Spinal cord (tissue), 10 donors: Measurements from ENCODE around the gene RB1. TPM values are rescaled to one million over a fixed set of nuclear protein-coding genes. Genes with fewer than 3 reads are reported as not detected.
A peak's percentile ranks its signal among the peaks of the same experiment; 100 is the strongest.
"Not testable (repeated sequence)": the region's sequence is repeated elsewhere in the genome, so short reads cannot be mapped to it uniquely, and the experiment has no call there.

Experiments
- DNase-seq, 6 donors: peaks; one replicate each; pipeline versions ENCODE4 v3.0.0 to v3.0.0-alpha.2; 2013 to 2015; ENCODE audit warnings: low spot score in 6 of 6, low read depth in 4 of 6
- H3K27ac ChIP-seq: one replicate; pipeline ENCODE4 v1.5.1; 2013; ENCODE audit warnings: low read depth, low read length, control low read depth
- H3K27me3 ChIP-seq: one replicate; pipeline ENCODE4 v1.6.1; 2013; ENCODE audit warnings: low read length; ENCODE audit not compliant: control insufficient read depth, insufficient read depth
- H3K36me3 ChIP-seq: one replicate; pipeline ENCODE4 v1.6.1; 2013; ENCODE audit warnings: low read length; ENCODE audit not compliant: control insufficient read depth, insufficient read depth
- H3K4me1 ChIP-seq: one replicate; pipeline ENCODE4 v1.6.1; 2013; ENCODE audit warnings: low read length; ENCODE audit not compliant: control insufficient read depth, insufficient read depth
- H3K4me3 ChIP-seq: one replicate; pipeline ENCODE4 v1.5.1; 2013; ENCODE audit warnings: low read depth, low read length, control low read depth
- H3K9me3 ChIP-seq: one replicate; pipeline ENCODE4 v1.6.1; 2013; ENCODE audit warnings: low read length; ENCODE audit not compliant: control insufficient read depth, insufficient read depth
- WGBS: methylation state at CpG from one replicate; pipeline ENCODE4 v1.1.5; 2013; ENCODE audit warnings: missing lambda C conversion rate; ENCODE audit not compliant: insufficient coverage; 5-methylcytosine and 5-hydroxymethylcytosine counted together
- polyA plus RNA-seq, 2 donors: library from polyadenylated mRNA; unstranded; fragments of 120-200 nt; gene quantifications; one replicate each; pipeline ENCODE4 v1.2.1, GENCODE V29; 2013; ENCODE audit not compliant: insufficient read length in 2 of 2
- total RNA-seq, 2 donors: library from RNA; depleted of rRNA in 1 of 2; stranded (reverse); fragments of 120-200 nt in 1 of 2; fragments of >200 nt in 1 of 2; gene quantifications; one replicate each; pipeline versions ENCODE4 v1.2.3 to v1.2.4, GENCODE V29; 2013 to 2014
- donor health status: healthy.

Gene RB1
- total and polyA plus RNA-seq, 4 donors = 38.0 to 99.8 (median 48.9) TPM

GRCh38 chr13:48411841-48412531 is 108.4 kb downstream of the RB1 start:
- H3K27me3 ChIP-seq = no peaks in the 10 kb centered on the region
- peak in 4 of 6 donors; percentile 9 to 49 (median 31) for DNase-seq
- WGBS = no CpG with 5 or more reads among the region's 13 CpGs
- H3K4me3 ChIP-seq = peak overlapping the region; percentile 37
- peaks cover 6% of the 10 kb centered on the region for H3K36me3 ChIP-seq
- H3K9me3 ChIP-seq = no peaks in the 10 kb centered on the region
- no peaks in the 10 kb centered on the region for H3K4me1 ChIP-seq
- H3K27ac ChIP-seq = peak overlapping the region; percentile 83

DNA sequence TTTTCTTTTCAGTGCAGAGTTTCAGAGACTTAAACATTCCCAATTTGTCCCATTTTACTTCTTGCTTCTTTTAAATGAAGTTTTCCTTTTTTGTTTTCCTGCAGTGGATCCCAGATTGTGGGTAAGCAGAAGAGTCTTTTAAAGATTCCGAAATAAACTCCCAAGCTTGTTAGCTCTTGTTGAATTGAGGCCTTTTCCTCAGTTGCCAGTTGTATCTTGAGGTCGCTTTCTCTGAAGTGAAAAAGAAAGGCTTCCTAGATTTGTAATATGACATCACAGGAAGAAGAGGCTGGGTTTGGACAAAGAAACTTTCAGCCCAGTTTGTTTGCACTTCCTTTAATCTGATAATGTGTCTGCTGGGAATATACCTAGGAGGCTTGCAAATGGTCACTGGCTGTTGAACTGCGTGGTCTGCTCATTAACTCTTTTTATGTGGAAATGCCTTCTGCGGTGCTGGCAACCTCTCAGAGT is 109.4 kb downstream of the RB1 start, which contains the start of gene LPAR6:
TSS of gene LPAR6 (minus strand) at position 233 of the 471 bp plus-strand sequence. CDS start 690 bp downstream, outside the sequence.
- Histone ChIP-seq H3K27ac (peak within 1 kb of the TSS; percentile 83), H3K36me3 (peaks cover 6% of the 10 kb centered on the region), H3K4me1 (no peaks in the 10 kb centered on the region), H3K9me3 (no peaks in the 10 kb centered on the region), H3K27me3 (no peaks in the 10 kb centered on the region), H3K4me3 (peak within 1 kb of the TSS; percentile 37)
- 13% methylated on average over 1 of the region's 4 CpGs for WGBS
- peak in 5 of 6 donors; percentile 28 to 71 (median 49) for DNase-seq

DNA sequence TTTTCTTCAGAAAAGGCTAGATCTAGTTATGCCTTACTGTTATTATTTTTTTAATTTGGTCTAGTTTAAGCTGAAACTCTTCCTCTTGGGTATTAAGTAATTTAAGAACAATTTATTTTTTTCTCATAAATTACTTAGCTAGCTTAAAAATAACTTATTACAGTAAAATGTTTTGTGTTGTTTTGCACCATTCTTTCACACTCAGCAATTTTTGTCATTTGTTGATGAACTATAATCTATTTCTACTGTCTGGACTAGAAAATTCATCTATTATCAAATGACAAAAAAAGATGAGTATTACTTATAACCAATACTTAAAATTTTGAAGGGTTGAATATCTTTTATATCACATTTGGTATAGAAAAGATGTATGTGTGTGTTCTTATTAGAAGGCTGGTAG is 111.0 kb downstream of the RB1 start:
- no peaks in the 10 kb centered on the region for H3K4me1 ChIP-seq
- peaks cover 6% of the 10 kb centered on the region for H3K36me3 ChIP-seq
- no peaks in the 10 kb centered on the region for H3K27me3 ChIP-seq
- H3K27ac ChIP-seq = no peak overlapping the region
- no peak for DNase-seq
- no peaks in the 10 kb centered on the region for H3K9me3 ChIP-seq
- H3K4me3 ChIP-seq = no peak overlapping the region

- Histone ChIP-seq H3K4me1 (no peaks in the 10 kb centered on the region), H3K27me3 (no peaks in the 10 kb centered on the region), H3K4me3 (no peak overlapping the region), H3K9me3 (no peaks in the 10 kb centered on the region), H3K36me3 (peaks cover 6% of the 10 kb centered on the region), H3K27ac (no peak overlapping the region)
- DNase-seq = no peak
- no CpG with 5 or more reads among the region's 2 CpGs for WGBS
Measured at GRCh38 chr13:48415516-48415915, 112.0 kb downstream of the RB1 start.

GRCh38 chr13:48422003-48422402 is 118.5 kb downstream of the RB1 start:
- not testable (repeated sequence) for H3K4me1 ChIP-seq, H3K4me3 ChIP-seq, DNase-seq, H3K27me3 ChIP-seq, H3K27ac ChIP-seq, H3K36me3 ChIP-seq, H3K9me3 ChIP-seq
- 100% methylated on average over 2 of the region's 5 CpGs for WGBS

GRCh38 chr13:48424212-48424611 is 120.7 kb downstream of the RB1 start:
- no peak overlapping the region for H3K27ac ChIP-seq
- H3K27me3 ChIP-seq = no peaks in the 10 kb centered on the region
- H3K4me1 ChIP-seq = no peaks in the 10 kb centered on the region
- no peak for DNase-seq
- WGBS = 83% methylated on average over 1 of the region's 3 CpGs
- no peaks in the 10 kb centered on the region for H3K36me3 ChIP-seq
- no peaks in the 10 kb centered on the region for H3K9me3 ChIP-seq
- H3K4me3 ChIP-seq = no peak overlapping the region

GRCh38 chr13:48426052-48426451 is 122.5 kb downstream of the RB1 start:
- no peak for DNase-seq
- no peaks in the 10 kb centered on the region for H3K27me3 ChIP-seq
- H3K36me3 ChIP-seq = no peaks in the 10 kb centered on the region
- H3K27ac ChIP-seq = no peak overlapping the region
- H3K9me3 ChIP-seq = no peaks in the 10 kb centered on the region
- no peaks in the 10 kb centered on the region for H3K4me1 ChIP-seq
- no peak overlapping the region for H3K4me3 ChIP-seq

GRCh38 chr13:48426755-48427298 is 123.3 kb downstream of the RB1 start:
- not testable (repeated sequence) for H3K27me3 ChIP-seq, H3K36me3 ChIP-seq, H3K4me1 ChIP-seq, H3K4me3 ChIP-seq, H3K9me3 ChIP-seq, H3K27ac ChIP-seq, DNase-seq
- 84% methylated on average over 2 of the region's 9 CpGs for WGBS

GRCh38 chr13:48429036-48429435 is 125.5 kb downstream of the RB1 start:
- DNase-seq = no peak
- WGBS = 96% methylated on average over 3 of the region's 3 CpGs
- H3K4me1 ChIP-seq = no peaks in the 10 kb centered on the region
- H3K4me3 ChIP-seq = no peak overlapping the region
- H3K9me3 ChIP-seq = no peaks in the 10 kb centered on the region
- no peak overlapping the region for H3K27ac ChIP-seq
- no peaks in the 10 kb centered on the region for H3K36me3 ChIP-seq
- H3K27me3 ChIP-seq = no peaks in the 10 kb centered on the region

GRCh38 chr13:48429886-48430285 is 126.3 kb downstream of the RB1 start:
- Histone ChIP-seq H3K27ac (no peak overlapping the region), H3K36me3 (no peaks in the 10 kb centered on the region), H3K9me3 (no peaks in the 10 kb centered on the region), H3K4me1 (no peaks in the 10 kb centered on the region), H3K4me3 (no peak overlapping the region), H3K27me3 (no peaks in the 10 kb centered on the region)
- DNase-seq = no peak
